NAMALWA (cell line): ENCODE results near the gene HOXA13.

ENCODE experiments used
- DNase-seq: peaks from one replicate; pipeline ENCODE4 v3.0.0-alpha.2; 2015; ENCODE audit warnings: low spot score

Gene HOXA13

DNA sequence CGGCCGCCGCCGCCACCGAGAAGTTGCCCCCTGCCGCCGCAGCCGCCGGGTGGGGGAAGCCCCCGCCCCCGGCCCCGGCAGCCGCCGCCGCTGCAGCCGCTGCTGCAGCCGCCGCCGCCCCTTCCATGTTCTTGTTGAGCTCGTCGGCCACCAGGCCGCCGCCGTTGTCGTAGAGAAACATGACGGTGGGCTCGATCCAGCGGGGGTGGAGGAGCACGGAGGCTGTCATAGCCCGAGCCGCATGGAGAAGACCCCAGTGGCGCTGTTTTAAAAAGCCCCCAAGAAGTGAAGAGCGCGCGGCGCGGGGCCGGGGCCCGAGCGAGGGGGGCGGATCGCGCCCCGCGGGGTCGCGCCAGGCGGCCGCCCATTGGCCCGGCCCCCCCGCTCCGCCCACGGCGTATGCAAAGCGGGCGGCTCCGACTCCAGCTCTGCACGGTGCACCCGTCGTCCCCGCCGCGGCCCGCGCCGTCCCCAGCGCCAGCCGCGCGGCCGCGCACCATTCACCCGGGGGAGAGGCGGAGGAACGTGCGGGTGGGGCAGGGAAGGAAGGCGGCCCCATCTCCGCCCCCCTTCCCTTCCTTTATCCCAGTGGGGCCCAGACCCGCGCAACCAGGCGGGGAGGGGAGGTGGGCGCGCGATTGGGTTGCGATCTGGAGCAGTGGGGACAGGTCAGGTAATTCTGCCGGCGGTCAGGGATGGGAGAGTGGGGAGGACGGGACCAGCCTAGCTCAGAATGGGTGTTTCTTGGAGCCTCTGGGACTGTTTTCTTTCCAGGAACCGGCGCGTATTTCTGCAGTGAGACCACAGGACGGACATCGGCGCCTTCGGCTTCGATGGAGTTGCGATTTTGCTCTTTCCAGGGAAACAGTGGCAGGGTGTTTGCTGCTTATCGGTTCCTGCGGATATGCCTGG is at the start of gene HOXA13:
TSS of gene HOXA13 (minus strand) at position 243 of the 912 bp plus-strand sequence. CDS start at position 229, 14 bp downstream.
- peak; percentile 85 for DNase-seq

DNA sequence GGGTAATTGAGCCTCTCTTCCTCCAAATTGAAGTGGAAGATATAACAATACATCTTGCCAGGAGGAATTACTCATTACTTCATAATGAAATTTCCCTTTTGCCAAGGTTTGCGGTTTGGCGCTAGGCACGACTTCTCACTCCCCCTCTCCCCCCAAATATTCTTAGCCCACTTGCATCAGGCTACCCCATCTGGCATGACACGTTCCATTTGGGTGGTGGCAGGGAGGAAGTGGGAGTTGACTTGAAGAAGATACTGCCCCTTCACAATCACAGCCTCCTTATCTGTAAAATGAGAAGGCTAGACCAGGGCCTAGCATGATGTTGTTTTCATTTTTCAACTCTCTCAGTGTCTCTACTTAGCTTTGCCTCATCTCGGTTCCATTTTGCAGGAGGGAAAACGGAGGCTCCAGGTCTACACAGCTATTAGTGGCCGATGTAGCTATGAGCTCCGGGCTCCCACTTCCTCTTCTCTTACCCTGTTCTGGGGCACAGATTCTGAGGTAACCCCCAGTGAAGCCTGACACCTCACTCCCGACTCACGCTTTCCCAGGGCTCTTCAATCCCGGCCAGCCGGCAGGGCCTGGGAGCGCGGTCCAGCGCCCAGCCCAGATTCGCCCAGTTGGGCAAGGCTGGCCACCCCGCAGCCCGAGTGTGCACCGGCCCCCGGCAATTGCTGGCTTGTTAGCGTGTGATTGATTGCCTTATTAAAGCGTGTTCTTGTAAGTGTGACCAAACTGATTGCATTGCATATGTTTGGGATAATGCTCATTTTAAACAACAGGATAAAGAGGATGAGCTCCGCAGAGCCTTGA is 49.2 kb upstream of the HOXA13 start:
- peak; percentile 19 for DNase-seq

- no peak for DNase-seq
These were observed 48.5 kb upstream of the HOXA13 start for GRCh38 chr7:27248427-27248806.

GRCh38 chr7:27247452-27248426 is 47.8 kb upstream of the HOXA13 start:
- DNase-seq = no peak

GRCh38 chr7:27247000-27247399 is 47.1 kb upstream of the HOXA13 start:
- DNase-seq = no peak

- DNase-seq = no peak
These were observed 46.2 kb upstream of the HOXA13 start for GRCh38 chr7:27245798-27246691.

GRCh38 chr7:27245124-27245797 is 45.4 kb upstream of the HOXA13 start:
- no peak for DNase-seq

GRCh38 chr7:27244488-27245123 is 44.7 kb upstream of the HOXA13 start:
- DNase-seq = no peak

DNA sequence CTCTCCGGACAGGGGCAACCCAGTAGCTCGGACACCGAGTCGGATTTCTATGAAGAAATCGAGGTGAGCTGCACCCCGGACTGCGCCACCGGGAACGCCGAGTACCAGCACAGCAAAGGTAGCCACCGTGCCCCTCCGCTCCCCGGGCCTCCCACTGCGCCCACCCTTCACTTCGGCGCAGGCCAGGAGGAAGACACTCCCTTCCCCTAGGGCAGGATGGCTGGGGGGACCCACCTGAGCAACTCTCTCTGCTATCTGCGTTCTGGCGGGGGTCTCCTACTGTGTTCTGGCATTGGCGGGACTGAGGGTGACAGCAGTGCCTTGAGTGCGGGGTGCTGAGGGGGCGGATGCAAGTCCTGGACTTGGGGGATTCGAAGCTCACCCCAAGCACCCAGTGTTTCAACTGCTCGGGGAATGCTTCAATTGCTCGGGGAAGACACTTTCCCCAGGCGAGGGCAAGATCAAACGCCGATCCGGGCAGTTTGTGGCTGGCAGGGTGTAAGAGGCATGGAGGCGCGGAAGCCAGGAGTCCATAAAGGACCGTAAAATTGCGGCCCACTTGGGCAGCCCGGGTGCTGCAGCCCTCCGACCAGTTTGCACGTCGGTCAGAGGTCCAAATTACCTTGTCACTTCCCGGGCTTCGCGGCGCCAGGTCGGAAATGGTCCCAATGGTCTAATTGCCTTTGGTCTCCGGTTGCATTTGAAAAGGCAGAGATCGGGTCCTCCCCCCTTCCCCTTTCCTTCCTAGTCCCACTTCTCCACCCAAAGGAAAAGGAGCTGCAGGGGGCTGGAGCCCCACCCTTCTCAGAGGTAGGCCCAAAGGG is 43.7 kb upstream of the HOXA13 start:
- no peak for DNase-seq

GRCh38 chr7:27242555-27243339 is 42.9 kb upstream of the HOXA13 start, which contains the start of gene EVX1:
EVX1 (plus strand) TSS chr7:27242802; CDS start chr7:27243031, 229 bp downstream.
- no peak for DNase-seq

DNA sequence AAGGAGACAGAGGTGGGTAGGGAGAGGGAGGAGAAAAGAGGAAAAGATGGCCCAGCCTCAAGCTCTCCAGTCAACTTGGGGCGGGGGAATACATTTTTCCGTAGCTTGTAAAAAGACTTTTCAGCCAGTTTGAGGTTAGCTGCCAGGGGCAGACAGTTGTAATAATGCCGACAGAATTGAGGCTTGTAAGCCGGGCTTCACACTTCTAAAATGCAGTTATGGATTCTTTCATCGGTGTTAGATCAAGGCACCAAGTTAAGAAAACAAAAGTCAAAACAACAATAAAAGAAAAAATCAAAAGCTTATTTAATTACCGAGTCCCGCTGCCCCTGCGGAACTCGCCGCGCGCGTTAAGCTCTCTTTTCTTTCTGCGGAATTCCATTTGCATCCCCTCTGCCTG is 42.3 kb upstream of the HOXA13 start:
- no peak for DNase-seq

DNA sequence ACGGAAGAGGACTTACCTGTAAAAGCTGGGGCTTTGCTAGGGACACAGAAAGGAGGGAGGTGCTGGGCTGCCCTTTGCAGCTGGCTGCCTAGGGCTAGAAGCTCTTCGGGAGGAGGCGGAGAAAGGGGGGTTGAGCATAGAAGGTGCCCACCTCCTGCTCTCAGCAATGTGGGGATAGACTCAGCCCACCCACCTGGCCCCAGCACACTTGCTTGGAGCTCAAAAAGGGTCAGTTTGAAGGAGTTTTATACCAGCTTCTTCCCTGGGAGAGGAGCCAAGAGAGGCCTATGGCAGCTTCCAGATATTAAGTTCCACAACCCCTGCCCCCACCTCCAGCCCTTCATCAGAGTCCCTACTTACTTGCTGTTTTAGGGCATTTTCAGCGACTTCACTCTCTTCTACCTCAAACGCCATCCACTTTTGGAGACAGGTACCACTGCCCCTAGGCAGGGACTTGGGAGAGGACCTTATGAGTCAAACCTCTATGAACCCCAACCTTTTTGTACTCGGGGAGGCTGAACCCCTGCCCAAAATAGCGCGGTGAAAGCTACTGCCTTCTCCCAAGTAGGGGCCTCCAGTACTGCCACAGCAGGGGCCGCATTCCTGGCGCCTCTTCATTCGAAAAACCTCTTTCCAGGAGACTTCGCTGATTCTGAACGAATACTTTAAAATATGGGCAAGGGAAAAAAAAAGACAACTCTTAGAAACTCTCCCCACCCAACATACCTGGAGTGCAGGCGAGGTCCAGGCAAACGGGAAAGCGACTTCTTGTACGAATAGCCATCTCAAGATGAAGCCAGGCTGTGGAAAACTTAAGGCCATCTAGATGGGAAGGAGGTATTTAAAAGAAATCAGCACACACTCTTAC is 41.5 kb upstream of the HOXA13 start:
- DNase-seq = no peak

DNA sequence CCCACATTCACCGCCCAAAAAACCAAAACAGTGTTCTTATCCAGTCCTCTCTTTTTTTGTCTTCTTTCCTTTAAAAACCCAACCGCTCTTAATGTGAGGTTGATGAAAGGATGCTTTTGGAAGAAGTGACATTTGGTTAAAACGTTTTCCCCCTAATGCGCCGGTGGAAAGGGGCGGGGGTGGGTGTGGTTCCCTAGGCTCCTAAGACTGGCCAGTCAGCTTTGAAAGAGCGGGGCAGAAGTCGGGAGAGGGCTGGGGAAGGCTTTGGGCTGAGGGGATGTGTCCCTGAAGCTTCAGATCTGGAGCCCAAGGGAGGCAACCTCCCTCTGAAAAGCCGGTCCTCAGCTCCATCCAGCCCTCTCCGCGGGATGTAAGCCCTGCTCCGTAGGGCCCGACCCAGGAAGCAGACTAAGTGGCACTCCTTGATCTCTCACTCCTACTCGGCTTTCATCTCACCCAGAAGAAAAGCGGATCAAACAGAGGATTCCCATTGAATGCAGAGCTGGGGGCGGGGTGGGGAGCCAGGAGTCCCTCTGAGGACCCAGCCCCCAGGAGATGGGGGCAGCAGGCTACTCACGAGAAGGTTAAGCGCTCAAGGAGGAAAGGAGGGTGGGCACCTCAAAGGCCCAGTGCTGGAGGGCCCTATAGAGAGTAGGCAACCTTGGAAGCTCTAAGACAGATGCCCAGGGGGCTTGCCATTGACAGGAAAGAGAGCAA is 40.3 kb upstream of the HOXA13 start:
- DNase-seq = no peak

DNA sequence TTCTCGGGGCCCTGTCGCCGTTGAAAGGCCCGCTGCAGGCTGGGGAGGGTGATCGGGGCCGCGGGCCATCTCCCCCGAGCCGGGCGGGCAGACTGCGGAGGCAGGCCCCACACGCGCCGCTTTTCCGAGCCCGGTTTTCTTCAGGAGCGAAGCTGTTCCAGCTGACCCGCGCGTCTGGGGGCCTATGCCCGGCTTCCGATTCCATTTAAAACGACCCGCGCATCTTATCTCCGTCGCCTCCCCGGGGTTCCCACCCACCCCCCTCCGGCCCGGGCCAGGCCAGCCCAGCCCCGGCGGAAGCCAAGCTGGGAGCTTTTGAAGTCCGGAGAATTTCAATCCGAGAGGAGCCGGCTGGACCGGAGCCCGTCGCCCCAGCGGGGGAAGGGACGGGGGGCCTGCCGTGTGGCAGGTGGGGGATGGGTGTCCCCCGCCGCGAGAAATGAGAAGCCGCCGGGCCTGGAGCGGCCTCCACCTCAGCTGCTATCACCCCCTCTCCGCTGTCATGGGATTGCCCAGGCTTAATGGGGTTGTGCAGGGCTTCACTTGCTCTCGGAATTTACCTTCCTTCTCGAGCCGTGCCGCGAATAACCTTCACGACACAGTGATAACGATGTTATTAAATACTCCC is 39.6 kb upstream of the HOXA13 start:
- DNase-seq = no peak

DNA sequence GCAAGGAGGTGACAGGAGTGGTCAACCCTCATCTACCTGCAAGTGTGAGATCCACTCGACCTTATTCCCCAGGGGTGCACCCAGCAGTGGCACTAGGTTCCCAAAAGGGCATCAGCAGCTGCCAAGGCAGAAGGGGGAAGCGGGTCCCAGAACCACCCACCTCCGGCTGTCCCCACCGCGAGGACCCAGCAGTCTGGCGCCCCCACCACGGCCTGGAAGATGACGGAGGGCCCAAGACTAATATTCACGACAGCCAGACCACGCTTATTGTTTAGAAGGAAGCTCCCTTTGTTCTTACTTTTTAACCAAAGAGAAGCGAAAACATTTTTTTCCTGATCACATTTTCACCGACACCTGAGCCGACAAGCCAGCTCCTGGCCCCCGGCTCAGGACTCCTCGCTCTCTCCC is 39.1 kb upstream of the HOXA13 start:
- DNase-seq = no peak
